ENCODE results near the gene BEST3.

Gene BEST3

GRCh38 chr12:69662764-69663163 lies 36.3 kb downstream of the BEST3 start:
- Histone ChIP-seq H3K27ac (no peak overlapping the region), H3K4me3 (0 out of 2 replicates have a peak overlapping the region, but pooled peaks have one; percentile 7), H3K9me3 (ENCODE audit: low read depth, low read length) (no peaks in the 10 kb centered on the region), H3K36me3 (ENCODE audit: insufficient read depth, low read length) (no peaks in the 10 kb centered on the region), H3K9ac (ENCODE audit: insufficient read length) (no peak overlapping the region)
- TF ChIP-seq FOXP2 (optimal IDR thresholded peaks at IDR 0.05; ENCODE audit: control extremely low read depth, extremely low read length, insufficient read depth), result no peak
- DNase-seq (ENCODE audit: low read depth, low spot score), result no peak

- TF ChIP-seq EZH2 (IDR thresholded peaks at IDR 0.05) (no peak), FOXP2 (optimal IDR thresholded peaks at IDR 0.05; ENCODE audit: control extremely low read depth, extremely low read length, insufficient read depth) (no peak), POLR2AphosphoS5 (IDR thresholded peaks at IDR 0.05; ENCODE audit: borderline replicate concordance, low read depth, low read length) (no peak)
- H3K4me3 ChIP-seq, result no peak overlapping the region
- no peak overlapping the region for H3K27ac ChIP-seq
- no peak overlapping the region for H3K9ac ChIP-seq (ENCODE audit: insufficient read length)
- H3K9me3 ChIP-seq (ENCODE audit: low read depth, low read length), result no peaks in the 10 kb centered on the region
- no peaks in the 10 kb centered on the region for H3K36me3 ChIP-seq (ENCODE audit: insufficient read depth, low read length)
- DNase-seq (ENCODE audit: low read depth, low spot score), result no peak
Observed at GRCh38 chr12:69661386-69661785, 37.7 kb downstream of the BEST3 start.

- H3K27ac ChIP-seq, result no peak overlapping the region
- H3K9me3 ChIP-seq (ENCODE audit: low read depth, low read length), result no peaks in the 10 kb centered on the region
- TF ChIP-seq FOXP2 (optimal IDR thresholded peaks at IDR 0.05; ENCODE audit: control extremely low read depth, extremely low read length, insufficient read depth), result no peak
- TF ChIP-seq POLR2AphosphoS5 (IDR thresholded peaks at IDR 0.05; ENCODE audit: borderline replicate concordance, low read depth, low read length), result no peak
- no peak for TF ChIP-seq EZH2 (IDR thresholded peaks at IDR 0.05)
- no peaks in the 10 kb centered on the region for H3K36me3 ChIP-seq (ENCODE audit: insufficient read depth, low read length)
- no peak for DNase-seq (ENCODE audit: low read depth, low spot score)
- H3K4me3 ChIP-seq, result no peak overlapping the region
- H3K9ac ChIP-seq (ENCODE audit: insufficient read length), result no peak overlapping the region
Observed at GRCh38 chr12:69660164-69660863, 38.8 kb downstream of the BEST3 start.

- Histone ChIP-seq H3K9me3 (ENCODE audit: low read depth, low read length) (no peaks in the 10 kb centered on the region), H3K36me3 (ENCODE audit: insufficient read depth, low read length) (no peaks in the 10 kb centered on the region), H3K4me3 (no peak overlapping the region), H3K9ac (ENCODE audit: insufficient read length) (no peak overlapping the region), H3K27ac (no peak overlapping the region)
- TF ChIP-seq EZH2 (IDR thresholded peaks at IDR 0.05) (no peak), FOXP2 (optimal IDR thresholded peaks at IDR 0.05; ENCODE audit: control extremely low read depth, extremely low read length, insufficient read depth) (no peak)
- no peak for DNase-seq (ENCODE audit: low read depth, low spot score)
Observed at GRCh38 chr12:69658203-69658602, 40.9 kb downstream of the BEST3 start.

- H3K36me3 ChIP-seq (ENCODE audit: insufficient read depth, low read length), result no peaks in the 10 kb centered on the region
- no peak overlapping the region for H3K27ac ChIP-seq
- DNase-seq (ENCODE audit: low read depth, low spot score), result no peak
- H3K9ac ChIP-seq (ENCODE audit: insufficient read length), result no peak overlapping the region
- no peak for TF ChIP-seq FOXP2 (optimal IDR thresholded peaks at IDR 0.05; ENCODE audit: control extremely low read depth, extremely low read length, insufficient read depth)
- TF ChIP-seq EZH2 (IDR thresholded peaks at IDR 0.05), result no peak
- no peak for TF ChIP-seq POLR2AphosphoS5 (IDR thresholded peaks at IDR 0.05; ENCODE audit: borderline replicate concordance, low read depth, low read length)
- no peak overlapping the region for H3K4me3 ChIP-seq
- H3K9me3 ChIP-seq (ENCODE audit: low read depth, low read length), result no peaks in the 10 kb centered on the region
Observed at GRCh38 chr12:69657376-69658137, 41.5 kb downstream of the BEST3 start.

GRCh38 chr12:69655616-69656340 lies 43.3 kb downstream of the BEST3 start:
- Histone ChIP-seq H3K9me3 (ENCODE audit: low read depth, low read length) (no peaks in the 10 kb centered on the region), H3K4me3 (no peak overlapping the region), H3K27ac (no peak overlapping the region), H3K36me3 (ENCODE audit: insufficient read depth, low read length) (no peaks in the 10 kb centered on the region), H3K9ac (ENCODE audit: insufficient read length) (no peak overlapping the region)
- TF ChIP-seq POLR2AphosphoS5 (IDR thresholded peaks at IDR 0.05; ENCODE audit: borderline replicate concordance, low read depth, low read length) (no peak), EZH2 (IDR thresholded peaks at IDR 0.05) (no peak), FOXP2 (optimal IDR thresholded peaks at IDR 0.05; ENCODE audit: control extremely low read depth, extremely low read length, insufficient read depth) (no peak)
- no peak for DNase-seq (ENCODE audit: low read depth, low spot score)

GRCh38 chr12:69653703-69654102 lies 45.4 kb downstream of the BEST3 start:
- TF ChIP-seq FOXP2 (optimal IDR thresholded peaks at IDR 0.05; ENCODE audit: control extremely low read depth, extremely low read length, insufficient read depth) (no peak), EZH2 (IDR thresholded peaks at IDR 0.05) (no peak), POLR2AphosphoS5 (IDR thresholded peaks at IDR 0.05; ENCODE audit: borderline replicate concordance, low read depth, low read length) (no peak)
- no peak for DNase-seq (ENCODE audit: low read depth, low spot score)
- no peak overlapping the region for H3K4me3 ChIP-seq
- H3K27ac ChIP-seq, result no peak overlapping the region
- H3K36me3 ChIP-seq (ENCODE audit: insufficient read depth, low read length), result no peaks in the 10 kb centered on the region
- no peaks in the 10 kb centered on the region for H3K9me3 ChIP-seq (ENCODE audit: low read depth, low read length)
- no peak overlapping the region for H3K9ac ChIP-seq (ENCODE audit: insufficient read length)

- Histone ChIP-seq H3K27ac (no peak overlapping the region), H3K9me3 (ENCODE audit: low read depth, low read length) (no peaks in the 10 kb centered on the region), H3K4me3 (no peak overlapping the region), H3K9ac (ENCODE audit: insufficient read length) (no peak overlapping the region), H3K36me3 (ENCODE audit: insufficient read depth, low read length) (no peaks in the 10 kb centered on the region)
- TF ChIP-seq FOXP2 (optimal IDR thresholded peaks at IDR 0.05; ENCODE audit: control extremely low read depth, extremely low read length, insufficient read depth) (no peak), POLR2AphosphoS5 (IDR thresholded peaks at IDR 0.05; ENCODE audit: borderline replicate concordance, low read depth, low read length) (no peak), EZH2 (IDR thresholded peaks at IDR 0.05) (no peak)
- DNase-seq (ENCODE audit: low read depth, low spot score), result no peak
Observed at GRCh38 chr12:69651922-69652321, 47.2 kb downstream of the BEST3 start.

Measured in SK-N-MC (cell line).